Liver (tissue), 9 donors: Measurements from ENCODE around the gene ZNF689. TPM values are rescaled to one million over a fixed set of nuclear protein-coding genes. Genes with fewer than 3 reads are reported as not detected.

Experiments
- DNase-seq: peaks from one replicate; pipeline ENCODE4 v3.0.0-alpha.2; 2017; ENCODE audit warnings: low spot score
- H3K27ac ChIP-seq, 2 donors: one replicate each; pipeline ENCODE4 v1.7.0; 2013; ENCODE audit warnings: inconsistent platforms in 2 of 2, low read length in 2 of 2, control low read depth in 1 of 2, low read depth in 1 of 2, mild to moderate bottlenecking in 1 of 2
- H3K27me3 ChIP-seq, 4 donors: one replicate each; pipeline versions ENCODE4 v1.6.1 to v1.7.0; 2013; ENCODE audit warnings: low read length in 3 of 4, inconsistent platforms in 1 of 4, mild to moderate bottlenecking in 1 of 4, moderate library complexity in 1 of 4; ENCODE audit not compliant: control insufficient read depth in 4 of 4, insufficient read depth in 4 of 4
- H3K36me3 ChIP-seq, 4 donors: one replicate each; pipeline versions ENCODE4 v1.6.1 to v1.7.0; 2013; ENCODE audit warnings: low read length in 3 of 4, mild to moderate bottlenecking in 3 of 4, low read depth in 1 of 4, moderate library complexity in 1 of 4; ENCODE audit not compliant: control insufficient read depth in 4 of 4, insufficient read depth in 3 of 4
- H3K4me1 ChIP-seq, 4 donors: one replicate each; pipeline versions ENCODE4 v1.6.1 to v1.7.0; 2013; ENCODE audit warnings: low read length in 3 of 4, mild to moderate bottlenecking in 3 of 4, moderate library complexity in 1 of 4; ENCODE audit not compliant: control insufficient read depth in 4 of 4, insufficient read depth in 4 of 4
- H3K4me3 ChIP-seq, 3 donors: one replicate each; pipeline versions ENCODE4 v1.6.1 to v1.7.0; 2013; ENCODE audit warnings: low read length in 3 of 3, control low read depth in 1 of 3, low read depth in 1 of 3, mild to moderate bottlenecking in 1 of 3
- H3K9ac ChIP-seq, 2 donors: one replicate each; pipeline ENCODE4 v1.7.0; 2013; ENCODE audit warnings: low read length in 2 of 2, mild to moderate bottlenecking in 2 of 2, moderate library complexity in 2 of 2, control low read depth in 1 of 2, low read depth in 1 of 2
- H3K9me3 ChIP-seq, 4 donors: one replicate each; pipeline versions ENCODE4 v1.6.1 to v1.7.0; 2013; ENCODE audit warnings: low read length in 3 of 4; ENCODE audit not compliant: control insufficient read depth in 4 of 4
- ATF3 ChIP-seq: IDR thresholded peaks from 2 replicates; pipeline ENCODE4 v1.6.1; 2016; ENCODE audit warnings: antibody characterized with exemption
- CTCF ChIP-seq: fragments of 150-350 bp; IDR thresholded peaks from 2 replicates; pipeline ENCODE4 v1.5.1; 2017; ENCODE audit warnings: improper control_type of control experiment, low read depth, low read length; ENCODE audit not compliant: missing input control
- EGR1 ChIP-seq, 2 donors: IDR thresholded peaks; 2 replicates each; pipeline ENCODE4 v1.6.1; 2016 to 2018; ENCODE audit warnings: antibody characterized with exemption in 2 of 2, low read depth in 2 of 2
- FOXA2 ChIP-seq: IDR thresholded peaks from 2 replicates; pipeline ENCODE4 v1.6.1; 2016; ENCODE audit warnings: antibody characterized with exemption
- GABPA ChIP-seq, 2 donors: IDR thresholded peaks in 1 of 2; conservative IDR thresholded peaks in 1 of 2; 2 replicates each; pipeline ENCODE4 v1.6.1; 2016; ENCODE audit warnings: antibody characterized with exemption in 2 of 2, mild to moderate bottlenecking in 1 of 2, moderate library complexity in 1 of 2
- HNF4A ChIP-seq, 2 donors: conservative IDR thresholded peaks; 2 replicates each; pipeline ENCODE4 v1.6.1; 2016; ENCODE audit warnings: antibody characterized with exemption in 2 of 2, mild to moderate bottlenecking in 2 of 2
- HNF4G ChIP-seq: IDR thresholded peaks from 2 replicates; pipeline ENCODE4 v1.6.1; 2016; ENCODE audit warnings: antibody characterized with exemption
- JUND ChIP-seq, 2 donors: IDR thresholded peaks; 2 replicates each; pipeline ENCODE4 v1.6.1; 2016; ENCODE audit warnings: antibody characterized with exemption in 2 of 2
- MAX ChIP-seq: IDR thresholded peaks from 2 replicates; pipeline ENCODE4 v1.6.1; 2016; ENCODE audit warnings: antibody characterized with exemption
- NR2F2 ChIP-seq: IDR thresholded peaks from 2 replicates; pipeline ENCODE4 v1.6.1; 2016; ENCODE audit warnings: antibody characterized with exemption
- RAD21 ChIP-seq, 2 donors: IDR thresholded peaks; 2 replicates each; pipeline ENCODE4 v1.6.1; 2016; ENCODE audit warnings: antibody characterized with exemption in 2 of 2, mild to moderate bottlenecking in 2 of 2
- RXRA ChIP-seq, 2 donors: IDR thresholded peaks; 2 replicates each; pipeline ENCODE4 v1.6.1; 2017 to 2018; ENCODE audit warnings: antibody characterized with exemption in 2 of 2, mild to moderate bottlenecking in 1 of 2
- SP1 ChIP-seq: IDR thresholded peaks from 2 replicates; pipeline ENCODE4 v1.6.1; 2018; ENCODE audit warnings: antibody characterized with exemption, mild to moderate bottlenecking
- TAF1 ChIP-seq: conservative IDR thresholded peaks from 2 replicates; pipeline ENCODE4 v1.6.1; 2016; ENCODE audit warnings: antibody characterized with exemption, mild to moderate bottlenecking
- YY1 ChIP-seq: IDR thresholded peaks from 2 replicates; pipeline ENCODE4 v1.6.1; 2016; ENCODE audit warnings: antibody characterized with exemption, mild to moderate bottlenecking
- WGBS: extraction: QIAGEN DNeasy Blood & Tissue Kit; methylation state at CpG from one replicate; pipeline ENCODE4 v1.1.7; 2013; 5-methylcytosine and 5-hydroxymethylcytosine counted together
- polyA plus RNA-seq, 2 donors: library from polyadenylated mRNA; stranded (reverse) in 1 of 2; unstranded in 1 of 2; fragments of 200-250 nt in 1 of 2; fragments of >200 nt in 1 of 2; fragmentation: Nextera tagmentation in 1 of 2; extraction: Ambion mirVana in 1 of 2; gene quantifications; one replicate each; pipeline versions ENCODE4 v1.2.1 to v1.2.3, GENCODE V29; 2013 to 2015
- total RNA-seq, 2 donors: library from RNA; depleted of rRNA; stranded (reverse); fragments of >200 nt; gene quantifications; one replicate each; pipeline ENCODE4 v1.2.3, GENCODE V29; 2014
- TF ChIP-seq, protein P1 (sequence below): IDR thresholded peaks from 2 replicates; pipeline ENCODE4 v1.6.1; 2016; ENCODE audit warnings: antibody characterized with exemption, mild to moderate bottlenecking
- TF ChIP-seq, protein P2 (sequence below): IDR thresholded peaks from 2 replicates; pipeline ENCODE4 v1.6.1; 2016; ENCODE audit warnings: antibody characterized with exemption
- donor health status: healthy.
- donor health status: healthy.
- donor health status: healthy.
- donor health status: healthy.
- donor health status: healthy.

Gene ZNF689
- total and polyA plus RNA-seq, 4 donors, result 2.6 to 5.8 (median 4.3) TPM

DNA sequence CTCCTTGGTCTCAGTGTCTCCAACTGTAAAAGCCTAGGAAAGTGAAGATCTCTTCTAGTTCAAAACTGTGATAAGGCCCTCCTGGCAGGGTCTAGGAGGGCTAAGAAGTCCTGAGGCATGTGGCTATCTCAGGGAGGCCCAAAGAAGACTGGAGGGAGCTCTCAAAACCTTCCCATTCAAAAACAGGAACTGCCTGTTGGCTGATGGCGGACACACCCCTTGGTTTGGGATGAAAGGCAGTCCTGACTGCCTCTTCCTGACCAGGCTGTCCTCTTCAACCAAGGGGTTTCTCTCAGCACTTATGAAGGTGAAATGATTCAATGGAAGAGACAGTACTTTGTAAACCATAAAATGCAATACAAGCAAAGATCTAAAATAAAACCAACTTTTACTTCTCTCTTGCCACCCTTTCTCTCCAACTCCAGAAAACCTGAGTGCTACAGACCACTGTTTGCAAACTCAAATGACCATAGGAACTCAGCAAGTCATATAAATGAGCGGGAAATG lies 56.7 kb downstream of the ZNF689 start:
- DNase-seq, result no peak
- no peaks in the 10 kb centered on the region for H3K27me3 ChIP-seq
- WGBS, result 91% methylated on average over 2 of the region's 2 CpGs
- no peaks in the 10 kb centered on the region for H3K9me3 ChIP-seq
- H3K4me3 ChIP-seq, result no peak overlapping the region
- no peak overlapping the region for H3K9ac ChIP-seq
- no peak overlapping the region for H3K27ac ChIP-seq
- TF ChIP-seq MAX, result no peak
- TF ChIP-seq RXRA (IDR thresholded peaks at IDR 0.05), result no peak
- peaks cover 2 to 11% (median 7%) of the 10 kb centered on the region in 4 donors for H3K4me1 ChIP-seq
- H3K36me3 ChIP-seq, result peaks cover 6 to 11% (median 8%) of the 10 kb centered on the region in 4 donors

DNA sequence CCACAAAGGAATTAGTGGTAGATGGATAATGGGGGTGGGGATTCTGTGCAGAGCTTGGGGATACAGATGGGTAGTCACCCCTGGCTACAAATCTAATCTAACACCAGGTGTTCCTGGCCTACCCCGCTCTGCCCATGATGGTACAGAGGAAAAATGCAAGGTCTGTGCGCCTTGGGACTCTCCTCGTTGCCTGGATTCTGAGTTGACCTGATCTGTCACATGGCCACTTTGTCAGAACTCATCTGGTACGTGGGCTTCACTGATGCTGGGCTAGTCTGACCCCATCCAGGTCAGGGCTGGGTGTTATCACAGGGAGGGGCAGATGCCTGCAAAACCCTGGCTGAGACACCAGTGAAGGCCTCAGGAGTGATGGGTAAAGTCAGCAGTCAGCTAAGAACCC lies 57.2 kb downstream of the ZNF689 start:
- Histone ChIP-seq H3K9ac (no peak overlapping the region), H3K36me3 (peaks cover 6 to 11% (median 8%) of the 10 kb centered on the region in 4 donors), H3K4me1 (peaks cover 2 to 11% (median 7%) of the 10 kb centered on the region in 4 donors), H3K4me3 (no peak overlapping the region), H3K27ac (no peak overlapping the region), H3K9me3 (no peaks in the 10 kb centered on the region), H3K27me3 (no peaks in the 10 kb centered on the region)
- TF ChIP-seq HNF4A (conservative IDR thresholded peaks at IDR 0.05), result no peak
- no peak for TF ChIP-seq TAF1
- no peak for TF ChIP-seq EGR1 (IDR thresholded peaks at IDR 0.05; ENCODE audit: low read depth in 2 of 2)
- TF ChIP-seq RAD21 (IDR thresholded peaks at IDR 0.05), result no peak
- TF ChIP-seq GABPA (IDR thresholded peaks at IDR 0.05 in 1 of 2, conservative IDR thresholded peaks at IDR 0.05 in 1 of 2), result no peak
- TF ChIP-seq ATF3, result no peak
- no peak for TF ChIP-seq FOXA2
- TF ChIP-seq CTCF, result no peak
- no peak for TF ChIP-seq MAX
- no peak for TF ChIP-seq SP1
- no peak for TF ChIP-seq HNF4G
- TF ChIP-seq NR2F2, result no peak
- no peak for TF ChIP-seq JUND (IDR thresholded peaks at IDR 0.05)
- TF ChIP-seq, protein P1, sequence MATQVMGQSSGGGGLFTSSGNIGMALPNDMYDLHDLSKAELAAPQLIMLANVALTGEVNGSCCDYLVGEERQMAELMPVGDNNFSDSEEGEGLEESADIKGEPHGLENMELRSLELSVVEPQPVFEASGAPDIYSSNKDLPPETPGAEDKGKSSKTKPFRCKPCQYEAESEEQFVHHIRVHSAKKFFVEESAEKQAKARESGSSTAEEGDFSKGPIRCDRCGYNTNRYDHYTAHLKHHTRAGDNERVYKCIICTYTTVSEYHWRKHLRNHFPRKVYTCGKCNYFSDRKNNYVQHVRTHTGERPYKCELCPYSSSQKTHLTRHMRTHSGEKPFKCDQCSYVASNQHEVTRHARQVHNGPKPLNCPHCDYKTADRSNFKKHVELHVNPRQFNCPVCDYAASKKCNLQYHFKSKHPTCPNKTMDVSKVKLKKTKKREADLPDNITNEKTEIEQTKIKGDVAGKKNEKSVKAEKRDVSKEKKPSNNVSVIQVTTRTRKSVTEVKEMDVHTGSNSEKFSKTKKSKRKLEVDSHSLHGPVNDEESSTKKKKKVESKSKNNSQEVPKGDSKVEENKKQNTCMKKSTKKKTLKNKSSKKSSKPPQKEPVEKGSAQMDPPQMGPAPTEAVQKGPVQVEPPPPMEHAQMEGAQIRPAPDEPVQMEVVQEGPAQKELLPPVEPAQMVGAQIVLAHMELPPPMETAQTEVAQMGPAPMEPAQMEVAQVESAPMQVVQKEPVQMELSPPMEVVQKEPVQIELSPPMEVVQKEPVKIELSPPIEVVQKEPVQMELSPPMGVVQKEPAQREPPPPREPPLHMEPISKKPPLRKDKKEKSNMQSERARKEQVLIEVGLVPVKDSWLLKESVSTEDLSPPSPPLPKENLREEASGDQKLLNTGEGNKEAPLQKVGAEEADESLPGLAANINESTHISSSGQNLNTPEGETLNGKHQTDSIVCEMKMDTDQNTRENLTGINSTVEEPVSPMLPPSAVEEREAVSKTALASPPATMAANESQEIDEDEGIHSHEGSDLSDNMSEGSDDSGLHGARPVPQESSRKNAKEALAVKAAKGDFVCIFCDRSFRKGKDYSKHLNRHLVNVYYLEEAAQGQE, result no peak
- no peak for TF ChIP-seq YY1
- no peak for TF ChIP-seq RXRA (IDR thresholded peaks at IDR 0.05)
- TF ChIP-seq, protein P2, sequence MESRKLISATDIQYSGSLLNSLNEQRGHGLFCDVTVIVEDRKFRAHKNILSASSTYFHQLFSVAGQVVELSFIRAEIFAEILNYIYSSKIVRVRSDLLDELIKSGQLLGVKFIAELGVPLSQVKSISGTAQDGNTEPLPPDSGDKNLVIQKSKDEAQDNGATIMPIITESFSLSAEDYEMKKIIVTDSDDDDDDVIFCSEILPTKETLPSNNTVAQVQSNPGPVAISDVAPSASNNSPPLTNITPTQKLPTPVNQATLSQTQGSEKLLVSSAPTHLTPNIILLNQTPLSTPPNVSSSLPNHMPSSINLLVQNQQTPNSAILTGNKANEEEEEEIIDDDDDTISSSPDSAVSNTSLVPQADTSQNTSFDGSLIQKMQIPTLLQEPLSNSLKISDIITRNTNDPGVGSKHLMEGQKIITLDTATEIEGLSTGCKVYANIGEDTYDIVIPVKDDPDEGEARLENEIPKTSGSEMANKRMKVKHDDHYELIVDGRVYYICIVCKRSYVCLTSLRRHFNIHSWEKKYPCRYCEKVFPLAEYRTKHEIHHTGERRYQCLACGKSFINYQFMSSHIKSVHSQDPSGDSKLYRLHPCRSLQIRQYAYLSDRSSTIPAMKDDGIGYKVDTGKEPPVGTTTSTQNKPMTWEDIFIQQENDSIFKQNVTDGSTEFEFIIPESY, result no peak
- WGBS, result 90% methylated on average over 4 of the region's 4 CpGs
- DNase-seq, result no peak
